Stimulated activated CD8-positive, alpha-beta memory T cell treated with anti-CD3 and anti-CD28 coated beads, Interleukin-4, amount 100 ng/mL, for 4 hours (primary cell): ENCODE measurements around the gene ABHD17C.

Experiments
- DNase-seq, 2 donors: peaks; one replicate each; pipeline ENCODE4 v3.0.0-alpha.2; 2020; ENCODE audit warnings: low read depth in 2 of 2, low spot score in 1 of 2

Gene ABHD17C

GRCh38 chr15:80689294-80689693, 5.8 kb upstream of the ABHD17C start:
- DNase-seq: no peak

- DNase-seq: no peak
Observed at GRCh38 chr15:80689716-80690115, 5.4 kb upstream of the ABHD17C start.

DNA sequence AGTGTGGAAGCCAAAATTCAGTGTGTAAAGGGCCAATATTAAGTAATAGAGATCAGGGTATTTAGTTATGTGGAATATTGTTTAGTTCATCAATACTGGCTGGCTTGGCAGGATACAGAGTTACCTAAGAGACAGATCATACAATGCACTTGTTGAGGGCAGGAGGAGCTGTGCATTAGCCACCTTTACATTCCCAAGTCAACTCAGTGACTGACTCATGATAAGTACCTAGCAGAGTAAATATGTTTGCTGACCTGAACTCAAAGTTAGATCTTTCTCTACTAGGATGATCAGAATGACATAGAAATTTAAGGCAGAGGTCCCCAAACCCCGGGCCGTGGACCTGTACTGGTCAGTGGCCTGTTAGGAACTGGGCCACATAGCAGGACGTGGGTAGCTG, 3.5 kb upstream of the ABHD17C start:
- DNase-seq: no peak

GRCh38 chr15:80693682-80694610, 1.2 kb upstream of the ABHD17C start:
- DNase-seq: no peak

- no peak for DNase-seq
Observed at GRCh38 chr15:80694611-80695098, 455 bp upstream of the ABHD17C start.

GRCh38 chr15:80695911-80696661, 976 bp downstream of the ABHD17C start:
- no peak for DNase-seq

GRCh38 chr15:80697075-80697685, 2.1 kb downstream of the ABHD17C start:
- no peak for DNase-seq

- no peak for DNase-seq
Observed at GRCh38 chr15:80698676-80699075, 3.6 kb downstream of the ABHD17C start.

GRCh38 chr15:80699981-80700380, 4.9 kb downstream of the ABHD17C start:
- no peak for DNase-seq

DNA sequence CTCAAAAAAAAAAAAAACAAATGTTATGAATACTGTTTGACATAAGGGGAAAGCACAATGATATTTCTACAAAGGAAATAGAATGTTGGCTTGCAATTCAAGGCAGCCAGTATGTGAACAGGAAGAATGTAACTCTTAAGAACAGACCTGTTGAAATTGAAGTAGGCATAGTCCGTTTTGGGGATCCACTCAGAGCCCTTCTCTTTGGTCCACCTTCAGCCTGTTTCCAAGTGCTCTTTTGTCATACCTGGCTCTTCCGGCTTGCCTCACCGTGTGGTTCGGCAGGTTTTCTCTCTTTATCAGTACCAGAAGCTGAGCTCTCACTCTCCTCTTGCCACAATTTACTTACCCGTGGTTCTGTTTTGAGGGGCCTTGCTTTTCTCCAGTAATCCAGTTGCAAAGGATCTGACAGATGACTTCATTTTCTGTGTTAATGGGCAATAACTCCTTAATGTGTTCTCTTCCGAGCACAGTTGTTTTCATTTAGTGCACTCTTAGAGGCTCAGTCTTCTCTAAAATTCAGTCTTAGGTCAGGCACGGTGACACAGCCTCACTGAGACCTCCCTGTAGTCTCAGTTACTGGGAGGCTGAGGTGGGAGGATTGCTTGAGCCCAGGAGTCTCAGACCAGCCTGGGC, 6.7 kb downstream of the ABHD17C start:
- DNase-seq: no peak

GRCh38 chr15:80703081-80703480, 8.0 kb downstream of the ABHD17C start:
- no peak for DNase-seq

- DNase-seq: no peak
Observed at GRCh38 chr15:80703965-80704364, 8.9 kb downstream of the ABHD17C start.

- no peak for DNase-seq
Observed at GRCh38 chr15:80706161-80706560, 11.1 kb downstream of the ABHD17C start.

GRCh38 chr15:80709542-80709941, 14.4 kb downstream of the ABHD17C start:
- DNase-seq: no peak

DNA sequence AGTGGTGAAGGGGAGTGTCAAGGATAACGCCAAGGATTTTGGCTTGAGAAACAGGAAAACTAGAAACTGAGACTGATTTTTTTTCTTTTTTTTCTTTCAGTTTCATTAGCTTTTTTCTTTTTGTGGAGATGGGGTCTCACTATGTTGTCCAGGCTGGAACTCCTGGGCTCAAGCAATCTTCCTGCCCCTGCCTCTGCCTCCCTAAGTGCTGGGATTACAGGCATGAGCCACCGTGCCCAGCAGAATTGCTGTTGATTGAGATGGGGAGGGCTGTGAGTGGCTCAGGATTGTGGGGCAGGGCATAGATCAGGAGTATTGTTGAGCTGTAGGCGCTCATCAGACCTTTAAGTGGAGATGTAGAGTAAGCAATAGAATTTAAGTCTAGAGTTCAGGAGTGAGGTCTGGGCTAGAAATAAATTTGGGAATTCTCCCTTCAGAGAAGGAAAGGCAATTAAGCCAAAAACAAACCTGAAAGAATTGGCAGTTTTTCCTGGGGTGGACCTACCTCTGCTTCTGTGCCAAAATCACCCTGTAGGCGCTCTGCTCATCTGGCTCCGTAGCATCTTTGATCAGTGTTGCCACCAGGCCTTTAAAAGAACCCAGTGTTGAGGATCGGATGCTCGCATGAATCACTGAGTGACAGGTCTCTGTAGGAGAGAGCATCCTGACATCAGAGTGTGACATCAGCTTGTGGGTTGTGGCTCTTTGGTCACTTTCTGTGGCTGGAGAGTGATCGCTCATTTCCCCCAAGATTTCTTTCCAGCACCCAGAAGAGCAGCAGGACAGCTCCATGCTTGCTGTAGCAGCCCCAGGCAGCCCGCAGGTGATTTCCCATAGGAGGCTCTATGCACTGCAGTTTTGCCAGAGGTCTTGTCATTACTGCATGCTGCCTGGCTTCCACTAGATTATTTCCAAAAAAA, 15.8 kb downstream of the ABHD17C start:
- DNase-seq: no peak

- no peak for DNase-seq
Observed at GRCh38 chr15:80711886-80712285, 16.8 kb downstream of the ABHD17C start.

- no peak for DNase-seq
Observed at GRCh38 chr15:80712956-80713355, 17.8 kb downstream of the ABHD17C start.

DNA sequence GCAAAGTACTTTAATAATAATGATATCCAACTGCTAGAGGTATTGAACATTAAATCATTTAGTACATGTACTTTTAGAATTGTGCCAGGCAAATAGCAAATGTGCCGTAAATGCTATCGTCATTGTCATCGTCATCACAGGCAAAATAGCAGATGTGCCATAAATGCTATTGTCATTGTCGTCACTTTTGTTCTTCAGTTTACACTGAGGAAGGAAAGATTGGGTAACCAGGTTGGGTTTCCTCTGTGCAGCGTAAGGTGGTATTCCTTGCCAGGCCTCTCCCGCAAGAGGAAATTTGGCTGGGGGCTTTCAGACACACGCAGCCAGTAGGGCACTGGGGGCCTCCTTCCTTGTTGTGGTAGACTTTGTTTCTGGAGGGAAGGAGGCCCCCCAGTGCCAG, 26.4 kb downstream of the ABHD17C start:
- DNase-seq: no peak

DNA sequence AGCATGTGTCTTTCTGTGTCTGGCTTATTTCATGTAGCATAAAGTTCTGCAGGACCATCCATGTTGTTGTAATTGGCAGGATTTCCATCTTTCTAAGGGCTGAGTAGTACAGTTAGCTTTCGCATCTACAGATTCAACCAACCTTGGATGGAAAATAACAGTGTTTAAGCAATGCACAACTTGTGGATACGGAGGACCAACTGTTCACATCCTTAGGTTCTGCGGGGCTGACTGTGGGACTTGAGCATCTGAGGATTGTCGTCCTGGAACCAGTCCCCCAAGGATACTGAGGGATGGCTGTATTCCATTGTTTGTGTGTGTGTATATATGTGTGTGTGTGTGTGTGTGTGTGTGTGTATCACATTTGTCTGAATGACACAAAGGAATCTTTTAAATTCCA, 27.7 kb downstream of the ABHD17C start:
- no peak for DNase-seq

GRCh38 chr15:80727196-80727595, 32.1 kb downstream of the ABHD17C start:
- DNase-seq: no peak
